ENCODE measurements around the gene FOXL3. TPM values are rescaled to one million over a fixed set of nuclear protein-coding genes. Genes with fewer than 3 reads are reported as not detected.

Gene FOXL3
- total and polyA plus RNA-seq, 2 donors (not counting 1 experiment from before 2014, with no cell fraction given): not detected

GRCh38 chr7:252216-252965 is 37.6 kb upstream of the FOXL3 start:
- Mint-ChIP-seq H3K27ac (no peak overlapping the region), H3K4me3 (no peak overlapping the region), H3K27me3 (no peaks in the 10 kb centered on the region), H3K9me3 (ENCODE audit: insufficient read depth) (no peaks in the 10 kb centered on the region), H3K4me1 (no peaks in the 10 kb centered on the region)
- ChIA-PET POLR2A (no interaction called here), CTCF (no interaction called here)
- ATAC-seq (ENCODE audit: low read depth) (no peak), DNase-seq (no peak)
- Histone ChIP-seq H3K79me2 (ENCODE audit: control insufficient read depth, insufficient read depth, low read length) (no peaks in the 10 kb centered on the region), H3K4me3 (ENCODE audit: control extremely low read depth in 1 of 5, extremely low read depth in 1 of 5, insufficient read depth in 1 of 5, low read depth in 2 of 5, low read length in 4 of 5) (no peak overlapping the region), H3K36me3 (replicated peaks in 1 of 2; ENCODE audit: control extremely low read depth in 1 of 2, control insufficient read depth in 1 of 2, extremely low read depth in 1 of 2, insufficient read depth in 2 of 2, low read length in 1 of 2) (no peaks in the 10 kb centered on the region), H3K9ac (ENCODE audit: low read length) (no peak overlapping the region), H3K27ac (ENCODE audit: low read length in 2 of 2) (no peak overlapping the region), H3K9me3 (ENCODE audit: control extremely low read depth in 1 of 3, control insufficient read depth in 2 of 3, insufficient read depth in 1 of 3, low read length in 2 of 3) (peaks cover 0 to 8% (median 0%) of the 10 kb centered on the region in 3 donors), H3K4me2 (replicated peaks; ENCODE audit: low read depth, low read length, poor library complexity, severe bottlenecking) (no peak overlapping the region), H4K20me1 (ENCODE audit: control insufficient read depth, insufficient read depth, low read length, poor library complexity, severe bottlenecking) (no peaks in the 10 kb centered on the region), H2AFZ (ENCODE audit: insufficient read depth, low read depth, low read length, poor library complexity, severe bottlenecking) (no peak overlapping the region), H3K27me3 (replicated peaks in 1 of 4; ENCODE audit: control extremely low read depth in 1 of 4, control insufficient read depth in 3 of 4, insufficient read depth in 4 of 4, low read length in 3 of 4) (no peaks in the 10 kb centered on the region), H3K4me1 (ENCODE audit: control insufficient read depth in 2 of 2, insufficient read depth in 2 of 2, low read length in 2 of 2) (no peaks in the 10 kb centered on the region)
- intact Hi-C loops (cut with micrococcal nuclease): no loop called here
- WGBS (ENCODE audit: insufficient coverage): 88% methylated on average over 29 of the region's 29 CpGs
- no peak for TF ChIP-seq EZH2 (IDR thresholded peaks at IDR 0.05; ENCODE audit: borderline replicate concordance, insufficient read depth, low read depth, low read length, poor library complexity, severe bottlenecking)
- no peak for TF ChIP-seq CTCF (IDR thresholded peaks at IDR 0.05)

GRCh38 chr7:252981-253380 is 37.0 kb upstream of the FOXL3 start:
- Histone ChIP-seq H3K4me2 (replicated peaks; ENCODE audit: low read depth, low read length, poor library complexity, severe bottlenecking) (no peak overlapping the region), H3K9ac (ENCODE audit: low read length) (no peak overlapping the region), H3K79me2 (ENCODE audit: control insufficient read depth, insufficient read depth, low read length) (no peaks in the 10 kb centered on the region), H3K4me1 (ENCODE audit: control insufficient read depth in 2 of 2, insufficient read depth in 2 of 2, low read length in 2 of 2) (no peaks in the 10 kb centered on the region), H3K36me3 (replicated peaks in 1 of 2; ENCODE audit: control extremely low read depth in 1 of 2, control insufficient read depth in 1 of 2, extremely low read depth in 1 of 2, insufficient read depth in 2 of 2, low read length in 1 of 2) (no peaks in the 10 kb centered on the region), H3K27ac (ENCODE audit: low read length in 2 of 2) (no peak overlapping the region), H2AFZ (ENCODE audit: insufficient read depth, low read depth, low read length, poor library complexity, severe bottlenecking) (no peak overlapping the region), H3K4me3 (ENCODE audit: control extremely low read depth in 1 of 5, extremely low read depth in 1 of 5, insufficient read depth in 1 of 5, low read depth in 2 of 5, low read length in 4 of 5) (no peak overlapping the region), H3K27me3 (replicated peaks in 1 of 4; ENCODE audit: control extremely low read depth in 1 of 4, control insufficient read depth in 3 of 4, insufficient read depth in 4 of 4, low read length in 3 of 4) (no peaks in the 10 kb centered on the region), H4K20me1 (ENCODE audit: control insufficient read depth, insufficient read depth, low read length, poor library complexity, severe bottlenecking) (no peaks in the 10 kb centered on the region), H3K9me3 (ENCODE audit: control extremely low read depth in 1 of 3, control insufficient read depth in 2 of 3, insufficient read depth in 1 of 3, low read length in 2 of 3) (peaks cover 0 to 8% (median 0%) of the 10 kb centered on the region in 3 donors)
- ChIA-PET CTCF (no interaction called here), POLR2A (no interaction called here)
- H3K9me3 Mint-ChIP-seq (ENCODE audit: insufficient read depth): no peaks in the 10 kb centered on the region
- DNase-seq (no peak), ATAC-seq (ENCODE audit: low read depth) (no peak)
- no peak overlapping the region for H3K4me3 Mint-ChIP-seq
- TF ChIP-seq CTCF (IDR thresholded peaks at IDR 0.05): no peak
- no peak for TF ChIP-seq EZH2 (IDR thresholded peaks at IDR 0.05; ENCODE audit: borderline replicate concordance, insufficient read depth, low read depth, low read length, poor library complexity, severe bottlenecking)
- H3K27me3 Mint-ChIP-seq: no peaks in the 10 kb centered on the region
- 93% methylated on average over 22 of the region's 22 CpGs for WGBS (ENCODE audit: insufficient coverage)
- H3K4me1 Mint-ChIP-seq: no peaks in the 10 kb centered on the region
- H3K27ac Mint-ChIP-seq: no peak overlapping the region
- intact Hi-C loops (cut with micrococcal nuclease): no loop called here
